ENCODE results near the gene TLE2.
A peak's percentile ranks its signal among the peaks of the same experiment; 100 is the strongest.

The TLE2 gene

DNA sequence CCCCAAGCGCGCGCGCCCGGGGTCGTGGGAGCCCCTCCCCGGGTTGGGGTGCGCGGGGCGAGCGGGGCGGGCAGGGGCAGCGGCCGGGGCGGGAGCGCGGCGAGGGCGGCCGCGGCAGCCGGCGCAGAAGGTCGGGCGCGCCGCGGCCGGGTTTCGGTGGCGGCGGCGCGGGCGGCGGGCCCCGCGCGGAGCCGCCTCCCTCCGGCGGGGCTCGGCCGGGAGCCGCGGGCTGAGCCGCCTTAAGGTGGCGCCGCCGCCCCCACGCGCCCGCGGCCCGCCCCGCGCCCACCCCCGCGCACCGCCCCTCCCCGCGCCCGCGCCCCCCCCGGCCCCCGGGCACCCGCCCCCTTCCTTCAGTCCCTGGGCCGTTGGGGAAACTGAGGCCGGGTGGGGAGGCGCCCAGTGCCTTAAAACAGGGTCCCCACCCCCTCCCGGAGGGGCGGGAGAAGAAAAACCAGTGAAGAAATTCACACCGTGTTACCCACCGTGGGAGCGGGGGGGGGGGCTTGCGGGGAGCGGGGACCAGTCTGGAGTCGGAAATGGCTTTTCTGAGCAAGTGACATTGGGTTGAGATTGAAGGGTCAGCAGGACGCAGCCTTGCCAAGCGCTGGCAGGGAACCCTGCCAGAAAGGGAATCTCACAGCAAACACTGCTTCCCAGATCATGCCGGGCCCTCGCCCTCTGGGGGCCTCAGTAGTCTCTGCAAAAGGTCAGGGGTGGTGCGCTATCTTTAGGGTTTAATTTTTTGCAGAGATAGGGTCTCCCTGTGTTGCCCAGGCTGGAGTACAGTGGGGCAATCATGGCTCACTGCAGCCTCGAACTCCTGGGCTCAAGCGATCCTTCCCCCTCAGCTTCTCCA, at the start of gene TLE2:
Gene TLE2, minus strand, starts transcription at position 216 of the 859 bp plus-strand sequence. CDS start 376 bp downstream, outside the sequence.
- Mint-ChIP-seq H3K27me3 (ENCODE audit: low read depth) (peaks cover 77% of the 10 kb centered on the region), H3K36me3 (ENCODE audit: low read depth) (no peaks in the 10 kb centered on the region), H3K9me3 (peaks cover 3% of the 10 kb centered on the region), H3K4me1 (peaks cover 14% of the 10 kb centered on the region), H3K27ac (peak within 1 kb of the TSS in 2 of 3 experiments; percentile 48 to 68), H3K4me3 (peak within 1 kb of the TSS; percentile 75 to 84 (median 83))
- TF ChIP-seq, protein P1, sequence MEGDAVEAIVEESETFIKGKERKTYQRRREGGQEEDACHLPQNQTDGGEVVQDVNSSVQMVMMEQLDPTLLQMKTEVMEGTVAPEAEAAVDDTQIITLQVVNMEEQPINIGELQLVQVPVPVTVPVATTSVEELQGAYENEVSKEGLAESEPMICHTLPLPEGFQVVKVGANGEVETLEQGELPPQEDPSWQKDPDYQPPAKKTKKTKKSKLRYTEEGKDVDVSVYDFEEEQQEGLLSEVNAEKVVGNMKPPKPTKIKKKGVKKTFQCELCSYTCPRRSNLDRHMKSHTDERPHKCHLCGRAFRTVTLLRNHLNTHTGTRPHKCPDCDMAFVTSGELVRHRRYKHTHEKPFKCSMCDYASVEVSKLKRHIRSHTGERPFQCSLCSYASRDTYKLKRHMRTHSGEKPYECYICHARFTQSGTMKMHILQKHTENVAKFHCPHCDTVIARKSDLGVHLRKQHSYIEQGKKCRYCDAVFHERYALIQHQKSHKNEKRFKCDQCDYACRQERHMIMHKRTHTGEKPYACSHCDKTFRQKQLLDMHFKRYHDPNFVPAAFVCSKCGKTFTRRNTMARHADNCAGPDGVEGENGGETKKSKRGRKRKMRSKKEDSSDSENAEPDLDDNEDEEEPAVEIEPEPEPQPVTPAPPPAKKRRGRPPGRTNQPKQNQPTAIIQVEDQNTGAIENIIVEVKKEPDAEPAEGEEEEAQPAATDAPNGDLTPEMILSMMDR (IDR thresholded peaks at IDR 0.05; ENCODE audit: unreplicated experiment in 3 of 3), result no peak

DNA sequence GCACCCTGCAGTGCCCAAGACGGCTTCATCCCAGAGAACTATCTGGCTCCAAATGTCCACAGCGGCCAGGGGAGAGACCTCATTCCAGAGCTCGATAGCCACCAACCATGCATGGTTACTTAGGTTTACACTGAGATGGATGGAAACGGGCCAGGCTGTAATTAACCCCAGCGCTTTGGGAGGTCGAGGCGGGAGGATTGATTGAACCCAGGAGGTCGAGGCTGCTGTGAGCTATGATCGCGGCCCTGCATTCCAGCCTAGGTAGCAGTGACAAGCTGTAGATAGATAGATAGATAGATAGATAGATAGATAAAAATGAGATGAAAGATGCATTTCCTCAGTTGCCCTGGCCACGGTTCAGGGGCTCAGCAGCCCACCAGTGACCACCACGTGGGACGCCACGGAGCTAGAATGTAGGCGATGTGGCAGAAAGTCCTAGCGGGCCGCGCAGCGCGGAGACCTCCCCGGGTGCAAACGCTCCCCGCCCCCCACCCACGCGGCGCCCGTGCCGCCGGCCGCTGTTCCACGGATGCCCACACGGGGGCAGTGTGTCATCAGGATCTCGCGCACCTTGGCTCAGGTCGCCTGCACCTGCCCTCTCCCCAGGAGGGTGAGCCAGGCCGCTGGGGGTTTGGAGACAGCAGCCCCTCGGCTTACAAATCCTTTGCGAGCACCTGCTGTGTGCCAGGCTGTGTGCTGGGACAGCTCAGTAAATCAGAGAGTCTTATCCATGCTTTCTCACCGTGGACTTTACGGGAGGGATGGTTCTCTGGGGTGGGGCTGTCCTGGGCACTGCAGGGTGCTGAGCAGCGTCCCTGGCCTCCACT, 46.7 kb upstream of the TLE2 start:
- peaks cover 22% of the 10 kb centered on the region for H3K4me1 Mint-ChIP-seq
- TF ChIP-seq, protein P1 (IDR thresholded peaks at IDR 0.05; ENCODE audit: unreplicated experiment in 3 of 3), result peak; percentile 82 to 91 (median 89)
- H3K4me3 Mint-ChIP-seq, result peak overlapping the region; percentile 53 to 63 (median 56)
- peak overlapping the region in 1 of 3 experiments; percentile 63 for H3K27ac Mint-ChIP-seq
- no peaks in the 10 kb centered on the region for H3K9me3 Mint-ChIP-seq
- no peaks in the 10 kb centered on the region for H3K36me3 Mint-ChIP-seq (ENCODE audit: low read depth)
- peaks cover 20% of the 10 kb centered on the region for H3K27me3 Mint-ChIP-seq (ENCODE audit: low read depth)

DNA sequence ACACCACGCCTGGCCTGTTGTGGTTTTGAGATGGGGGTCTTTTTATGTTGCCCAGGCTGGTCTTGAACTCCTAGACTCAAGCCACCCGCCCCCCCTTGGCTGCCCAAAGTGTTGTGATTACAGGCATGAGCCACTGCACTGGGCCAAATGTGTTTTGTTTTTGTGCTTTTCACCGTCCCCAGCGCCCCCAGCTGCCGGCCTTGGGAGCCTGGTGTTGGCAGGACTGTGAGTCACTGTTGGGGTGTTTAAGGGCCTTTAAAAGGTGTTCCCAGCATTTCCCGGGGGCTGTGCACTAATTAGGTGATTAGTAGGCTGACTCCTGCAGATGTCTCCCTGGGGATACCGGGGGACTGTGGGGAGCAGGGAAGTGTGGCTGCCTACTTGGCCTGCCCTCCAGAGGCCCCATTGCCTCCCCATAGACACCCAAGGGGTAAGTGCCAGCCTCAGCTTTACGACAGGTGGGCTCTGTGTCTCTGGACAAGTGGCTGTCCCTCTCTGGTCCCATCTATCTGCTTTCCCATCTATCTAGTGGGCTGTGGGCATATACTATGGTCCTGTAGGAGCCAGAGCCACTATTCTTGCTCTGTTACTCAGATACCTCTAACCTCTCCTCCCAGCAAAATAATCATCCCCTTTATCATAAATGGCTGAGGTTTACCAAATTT, 45.0 kb upstream of the TLE2 start:
- H3K4me3 Mint-ChIP-seq, result no peak overlapping the region
- peaks cover 22% of the 10 kb centered on the region for H3K4me1 Mint-ChIP-seq
- H3K27ac Mint-ChIP-seq, result no peak overlapping the region
- TF ChIP-seq, protein P1 (IDR thresholded peaks at IDR 0.05; ENCODE audit: unreplicated experiment in 3 of 3), result no peak
- no peaks in the 10 kb centered on the region for H3K36me3 Mint-ChIP-seq (ENCODE audit: low read depth)
- no peaks in the 10 kb centered on the region for H3K9me3 Mint-ChIP-seq
- peaks cover 20% of the 10 kb centered on the region for H3K27me3 Mint-ChIP-seq (ENCODE audit: low read depth)

DNA sequence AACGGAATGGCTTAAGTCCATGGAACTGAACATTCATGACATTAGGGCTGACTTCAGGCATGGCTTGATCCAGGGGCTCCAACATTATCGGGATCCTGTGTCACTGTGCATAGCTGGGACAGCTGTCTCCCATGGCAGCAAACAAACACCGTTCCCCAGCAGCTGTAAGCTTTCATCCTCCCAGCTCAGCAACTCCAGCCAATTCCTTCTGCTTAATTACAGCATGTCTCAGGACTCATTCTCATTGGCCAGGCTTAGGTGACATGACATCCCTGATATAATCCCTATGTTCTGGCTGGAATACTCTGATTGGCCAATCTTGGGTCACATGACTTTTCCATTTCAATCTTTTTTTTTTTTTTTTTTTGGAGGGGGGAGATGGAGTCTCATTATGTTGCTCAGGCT, 44.1 kb upstream of the TLE2 start:
- no peaks in the 10 kb centered on the region for H3K36me3 Mint-ChIP-seq (ENCODE audit: low read depth)
- H3K4me3 Mint-ChIP-seq, result peak overlapping the region in 1 of 3 experiments; percentile 21
- H3K27me3 Mint-ChIP-seq (ENCODE audit: low read depth), result peaks cover 17% of the 10 kb centered on the region
- peaks cover 22% of the 10 kb centered on the region for H3K4me1 Mint-ChIP-seq
- H3K27ac Mint-ChIP-seq, result peak overlapping the region; percentile 70 to 76 (median 75)
- no peaks in the 10 kb centered on the region for H3K9me3 Mint-ChIP-seq
- TF ChIP-seq, protein P1 (IDR thresholded peaks at IDR 0.05; ENCODE audit: unreplicated experiment in 3 of 3), result no peak

DNA sequence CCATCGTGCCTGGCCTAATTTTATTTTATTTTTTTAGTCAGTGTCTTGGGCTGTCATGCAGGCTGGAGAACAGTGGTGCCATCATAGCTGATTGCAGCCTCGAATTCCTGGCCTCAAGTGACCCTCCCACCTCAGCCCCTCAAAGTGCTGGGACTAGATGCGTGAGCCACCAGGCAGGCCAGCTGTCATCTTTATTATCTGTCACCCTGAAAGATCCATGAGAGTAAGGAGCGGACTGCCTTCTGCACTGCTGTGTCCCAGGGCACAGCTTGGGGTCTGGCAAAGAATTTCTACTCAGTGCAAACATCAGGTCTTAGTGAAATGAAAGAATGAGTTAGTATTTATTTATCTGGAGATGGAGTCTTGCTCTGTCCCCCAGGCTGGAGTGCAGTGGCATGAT, 42.7 kb upstream of the TLE2 start:
- H3K4me1 Mint-ChIP-seq, result peaks cover 30% of the 10 kb centered on the region
- peak overlapping the region in 1 of 3 experiments; percentile 41 for H3K4me3 Mint-ChIP-seq
- H3K9me3 Mint-ChIP-seq, result no peaks in the 10 kb centered on the region
- peak overlapping the region; percentile 64 to 81 (median 77) for H3K27ac Mint-ChIP-seq
- no peaks in the 10 kb centered on the region for H3K36me3 Mint-ChIP-seq (ENCODE audit: low read depth)
- H3K27me3 Mint-ChIP-seq (ENCODE audit: low read depth), result peaks cover 19% of the 10 kb centered on the region
- TF ChIP-seq, protein P1 (IDR thresholded peaks at IDR 0.05; ENCODE audit: unreplicated experiment in 3 of 3), result no peak

Data from nephron (organoid).